Immature natural killer cell (primary cell): ENCODE measurements around the gene TAF6. TPM values are rescaled to one million over a fixed set of nuclear protein-coding genes. Genes with fewer than 3 reads are reported as not detected.

Experiments
- DNase-seq, 3 donors: peaks; one replicate each; pipeline ENCODE4 v3.0.0; 2022; ENCODE audit warnings: mixed read lengths in 1 of 3
- H3K27ac Mint-ChIP-seq, 6 donors: one replicate each; pipeline ENCODE4 v1.8.0; 2020; ENCODE audit warnings: mixed read lengths in 6 of 6, mild to moderate bottlenecking in 5 of 6, inconsistent platforms in 4 of 6, moderate library complexity in 3 of 6
- H3K27me3 Mint-ChIP-seq, 3 donors: one replicate each; pipeline ENCODE4 v1.8.0; 2020 to 2021; ENCODE audit warnings: low read depth in 3 of 3, mild to moderate bottlenecking in 3 of 3, mixed read lengths in 3 of 3, moderate library complexity in 3 of 3, inconsistent platforms in 1 of 3
- H3K36me3 Mint-ChIP-seq, 3 donors: one replicate each; pipeline ENCODE4 v1.8.0; 2020; ENCODE audit warnings: mixed read lengths in 3 of 3, inconsistent platforms in 2 of 3, mild to moderate bottlenecking in 2 of 3
- H3K4me1 Mint-ChIP-seq, 2 donors: one replicate each; pipeline ENCODE4 v1.8.0; 2020; ENCODE audit warnings: inconsistent platforms in 2 of 2, mild to moderate bottlenecking in 2 of 2, mixed read lengths in 2 of 2, moderate library complexity in 1 of 2
- H3K4me3 Mint-ChIP-seq, 5 donors: one replicate each; pipeline ENCODE4 v1.8.0; 2020; ENCODE audit warnings: mild to moderate bottlenecking in 5 of 5, mixed read lengths in 5 of 5, inconsistent platforms in 3 of 5, moderate library complexity in 3 of 5
- H3K9me3 Mint-ChIP-seq, 6 donors: one replicate each; pipeline ENCODE4 v1.8.0; 2020; ENCODE audit warnings: mild to moderate bottlenecking in 6 of 6, mixed read lengths in 6 of 6, inconsistent platforms in 4 of 6, moderate library complexity in 3 of 6
- polyA plus RNA-seq, 3 donors: library from polyadenylated mRNA; unstranded; fragments of 300-500 nt; fragmentation: Illumina TruSeq; gene quantifications; one replicate each; pipeline ENCODE4 v1.2.3, GENCODE V29; 2021

Gene TAF6
- polyA plus RNA-seq, 3 donors from 2014 or later, result 15.3 to 34.8 (median 17.3) TPM

- Mint-ChIP-seq H3K9me3 (no peaks in the 10 kb centered on the region), H3K36me3 (peaks cover 7 to 19% (median 13%) of the 10 kb centered on the region in 3 donors), H3K27me3 (peaks cover 23 to 31% (median 28%) of the 10 kb centered on the region in 3 donors), H3K4me1 (peaks cover 34% of the 10 kb centered on the region in 2 donors), H3K4me3 (peak overlapping the region in 4 of 5 donors; percentile 71 to 96 (median 81)), H3K27ac (peak overlapping the region; percentile 17 to 89 (median 84))
- no peak for DNase-seq
Measured at GRCh38 chr7:100102950-100103840, 16.0 kb downstream of the TAF6 start.

DNA sequence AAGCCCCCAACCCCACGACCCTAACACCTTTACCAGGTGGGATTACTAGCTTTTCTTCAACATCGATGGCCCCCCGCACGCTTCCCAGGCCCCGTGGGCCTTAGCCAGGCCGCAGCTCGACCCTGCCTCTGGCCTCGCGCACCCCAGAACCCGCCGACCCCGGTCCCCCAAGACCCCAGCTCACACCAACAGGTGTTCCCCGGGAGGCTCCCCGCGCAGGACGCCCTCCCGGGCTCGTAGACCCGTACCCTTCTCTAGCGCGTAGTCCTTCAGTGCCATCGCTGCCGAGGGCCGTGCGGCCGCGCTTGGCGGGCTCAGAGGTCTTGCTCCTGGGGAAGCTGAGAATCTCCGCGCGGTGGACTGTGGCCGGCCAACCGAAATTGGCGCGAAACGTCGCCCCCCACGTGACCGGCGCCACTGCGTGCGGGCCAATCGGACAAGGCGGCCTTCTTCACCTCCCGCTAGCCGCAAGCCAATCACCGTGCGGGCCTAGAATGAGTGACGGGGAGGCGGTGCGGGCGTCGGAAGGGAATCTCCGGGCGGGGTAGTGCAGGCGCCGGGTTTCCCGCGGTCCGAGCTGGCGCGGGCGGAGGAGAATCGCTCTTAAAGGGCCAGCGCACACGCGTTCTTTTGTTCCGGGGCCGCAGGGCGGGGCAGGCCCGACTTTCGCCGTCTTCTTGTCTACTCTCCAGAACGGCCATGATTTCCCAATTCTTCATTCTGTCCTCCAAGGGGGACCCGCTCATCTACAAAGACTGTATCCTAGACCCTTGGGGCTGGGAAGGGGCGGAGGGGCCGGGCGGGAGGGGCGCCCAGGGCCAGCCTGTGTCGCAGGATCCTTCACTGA lies 17.9 kb downstream of the TAF6 start, which contains the start of the genes AP4M1 and MCM7:
Gene AP4M1, plus strand, starts transcription at position 628 of the 847 bp plus-strand sequence. Its CDS starts 72 bp downstream, at position 700.
Gene MCM7, minus strand, starts transcription at position 382 of the 847 bp plus-strand sequence. Its CDS starts 103 bp downstream, at position 279.
- H3K36me3 Mint-ChIP-seq, result peaks cover 19 to 25% (median 21%) of the 10 kb centered on the region in 3 donors
- H3K9me3 Mint-ChIP-seq, result no peaks in the 10 kb centered on the region
- H3K4me1 Mint-ChIP-seq, result peaks cover 38 to 44% of the 10 kb centered on the region in 2 donors
- peak; percentile 96 to 97 (median 96) for DNase-seq
- H3K27ac Mint-ChIP-seq, result peak within 1 kb of the TSS; percentile 90 to 98 (median 97)
- H3K4me3 Mint-ChIP-seq, result peak within 1 kb of the TSS; percentile 82 to 96 (median 93)
- H3K27me3 Mint-ChIP-seq, result peaks cover 23 to 34% (median 32%) of the 10 kb centered on the region in 3 donors

GRCh38 chr7:100100420-100101015 lies 18.6 kb downstream of the TAF6 start:
- peaks cover 23 to 34% (median 32%) of the 10 kb centered on the region in 3 donors for H3K27me3 Mint-ChIP-seq

DNA sequence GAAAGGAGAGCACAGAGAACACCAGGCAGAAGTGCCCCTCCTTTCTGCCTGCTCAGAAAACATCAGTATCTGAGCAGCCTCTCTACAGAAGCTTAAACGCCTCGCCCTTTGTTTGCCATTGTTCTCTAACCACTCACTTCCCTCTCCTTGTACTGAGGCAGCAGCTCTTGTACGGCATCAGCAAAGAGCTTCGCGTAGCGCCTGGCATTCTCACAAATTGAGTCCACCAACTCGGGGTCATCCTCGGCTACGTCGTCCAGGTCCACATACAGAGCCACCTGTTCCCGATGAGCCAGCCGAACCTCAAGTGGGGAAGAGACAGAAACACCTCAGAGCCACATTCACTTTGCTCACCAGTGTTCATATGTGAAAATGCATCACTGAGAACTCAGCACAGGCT lies 19.7 kb downstream of the TAF6 start:
- H3K4me3 Mint-ChIP-seq, result peak overlapping the region; percentile 82 to 96 (median 93)
- peaks cover 38 to 44% of the 10 kb centered on the region in 2 donors for H3K4me1 Mint-ChIP-seq
- H3K27ac Mint-ChIP-seq, result peak overlapping the region; percentile 89 to 98 (median 97)
- peaks cover 21 to 35% (median 22%) of the 10 kb centered on the region in 3 donors for H3K36me3 Mint-ChIP-seq
- H3K9me3 Mint-ChIP-seq, result no peaks in the 10 kb centered on the region
- DNase-seq, result no peak
- H3K27me3 Mint-ChIP-seq, result peaks cover 23 to 34% (median 32%) of the 10 kb centered on the region in 3 donors

More at GRCh38 chr7:100100420-100101015, 18.6 kb downstream of the TAF6 start:
- Mint-ChIP-seq H3K4me1 (peaks cover 38 to 44% of the 10 kb centered on the region in 2 donors), H3K27ac (peak overlapping the region; percentile 90 to 98 (median 97)), H3K36me3 (peaks cover 21 to 30% (median 22%) of the 10 kb centered on the region in 3 donors), H3K4me3 (peak overlapping the region; percentile 82 to 96 (median 93)), H3K9me3 (no peaks in the 10 kb centered on the region)
- DNase-seq, result peak; percentile 92 to 94 (median 93)

- H3K9me3 Mint-ChIP-seq, result no peaks in the 10 kb centered on the region
- H3K4me1 Mint-ChIP-seq, result peaks cover 38 to 42% of the 10 kb centered on the region in 2 donors
- H3K36me3 Mint-ChIP-seq, result peaks cover 20 to 35% (median 22%) of the 10 kb centered on the region in 3 donors
- H3K4me3 Mint-ChIP-seq, result peak overlapping the region; percentile 35 to 93 (median 67)
- no peak for DNase-seq
- H3K27ac Mint-ChIP-seq, result peak overlapping the region; percentile 89 to 98 (median 97)
- peaks cover 23 to 34% (median 32%) of the 10 kb centered on the region in 3 donors for H3K27me3 Mint-ChIP-seq
Measured at GRCh38 chr7:100098913-100099312, 20.2 kb downstream of the TAF6 start.

DNA sequence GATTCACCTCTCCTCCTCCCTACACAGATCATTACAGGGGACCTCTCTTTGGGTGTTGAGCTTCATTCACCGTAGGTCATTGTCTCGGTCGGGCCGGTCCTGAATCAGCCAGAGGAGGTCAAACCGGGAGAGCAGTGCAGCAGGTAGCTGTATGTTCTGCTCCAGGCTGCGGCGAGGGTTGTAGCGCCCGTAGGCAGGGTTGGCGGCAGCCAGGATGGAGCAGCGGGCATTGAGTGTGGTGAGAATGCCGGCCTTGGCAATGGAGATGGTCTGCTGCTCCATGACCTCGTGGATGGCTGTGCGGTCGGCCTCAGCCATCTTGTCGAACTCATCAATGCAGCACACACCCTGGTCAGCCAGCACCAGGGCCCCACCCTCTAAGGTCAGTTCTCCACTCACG lies 23.5 kb downstream of the TAF6 start:
- peaks cover 30 to 35% of the 10 kb centered on the region in 2 donors for H3K4me1 Mint-ChIP-seq

GRCh38 chr7:100095289-100095688 lies 23.9 kb downstream of the TAF6 start:
- no peak for DNase-seq
- Mint-ChIP-seq H3K27ac (no peak overlapping the region), H3K36me3 (peaks cover 18 to 60% (median 32%) of the 10 kb centered on the region in 3 donors), H3K9me3 (no peaks in the 10 kb centered on the region), H3K4me3 (no peak overlapping the region), H3K4me1 (peaks cover 31 to 37% of the 10 kb centered on the region in 2 donors), H3K27me3 (peaks cover 10 to 14% (median 13%) of the 10 kb centered on the region in 3 donors)

More for the DNA sequence above, 23.5 kb downstream of the TAF6 start:
- DNase-seq, result no peak
- Mint-ChIP-seq H3K36me3 (peaks cover 18 to 56% (median 32%) of the 10 kb centered on the region in 3 donors), H3K27me3 (peaks cover 14 to 17% (median 15%) of the 10 kb centered on the region in 3 donors), H3K4me3 (no peak overlapping the region), H3K27ac (peak overlapping the region in 1 of 6 donors; percentile 69), H3K9me3 (no peaks in the 10 kb centered on the region)

DNA sequence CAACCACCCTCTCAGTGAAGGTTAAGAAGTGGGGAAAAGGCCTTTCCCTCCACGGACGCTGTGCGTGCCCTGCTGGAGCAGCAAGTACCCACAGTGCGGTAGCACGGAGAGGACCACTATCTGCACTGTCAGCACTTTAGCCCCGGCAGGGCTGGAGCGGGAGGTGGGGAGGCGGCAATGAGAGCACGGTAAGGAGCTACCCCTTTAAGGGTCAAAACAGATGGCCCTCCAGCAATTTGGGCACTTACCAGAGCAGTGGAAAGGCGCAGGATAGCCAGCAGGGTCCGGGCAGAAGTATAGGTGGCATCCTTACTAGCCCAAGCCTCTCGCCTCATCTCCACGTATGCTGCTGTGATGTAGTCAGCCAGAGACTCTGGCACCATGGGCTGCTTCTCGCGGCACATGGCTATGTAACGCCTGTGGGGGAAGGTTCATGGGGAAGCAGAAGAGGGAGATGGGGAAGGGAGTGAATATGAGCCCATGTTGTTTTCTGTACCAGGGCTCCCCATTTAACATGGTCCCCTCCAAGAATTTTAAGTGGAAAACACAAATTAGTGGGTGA lies 25.2 kb downstream of the TAF6 start:
- Mint-ChIP-seq H3K27me3 (peaks cover 10 to 15% (median 11%) of the 10 kb centered on the region in 3 donors), H3K9me3 (no peaks in the 10 kb centered on the region), H3K4me1 (peaks cover 27 to 35% of the 10 kb centered on the region in 2 donors), H3K36me3 (peaks cover 17 to 56% (median 32%) of the 10 kb centered on the region in 3 donors), H3K4me3 (no peak overlapping the region), H3K27ac (no peak overlapping the region)
- DNase-seq, result no peak

- Mint-ChIP-seq H3K36me3 (peaks cover 12 to 51% (median 27%) of the 10 kb centered on the region in 3 donors), H3K4me3 (no peak overlapping the region)
Measured at GRCh38 chr7:100093498-100093897, 25.7 kb downstream of the TAF6 start.

GRCh38 chr7:100093054-100093453 lies 26.1 kb downstream of the TAF6 start:
- H3K36me3 Mint-ChIP-seq, result peaks cover 9 to 47% (median 23%) of the 10 kb centered on the region in 3 donors
- H3K27me3 Mint-ChIP-seq, result peaks cover 14 to 22% (median 15%) of the 10 kb centered on the region in 3 donors

More at GRCh38 chr7:100093498-100093897, 25.7 kb downstream of the TAF6 start:
- H3K9me3 Mint-ChIP-seq, result no peaks in the 10 kb centered on the region
- peak overlapping the region in 1 of 6 donors; percentile 53 for H3K27ac Mint-ChIP-seq
- peaks cover 12 to 20% (median 14%) of the 10 kb centered on the region in 3 donors for H3K27me3 Mint-ChIP-seq
- no peak for DNase-seq
- H3K4me1 Mint-ChIP-seq, result peaks cover 22 to 33% of the 10 kb centered on the region in 2 donors

DNA sequence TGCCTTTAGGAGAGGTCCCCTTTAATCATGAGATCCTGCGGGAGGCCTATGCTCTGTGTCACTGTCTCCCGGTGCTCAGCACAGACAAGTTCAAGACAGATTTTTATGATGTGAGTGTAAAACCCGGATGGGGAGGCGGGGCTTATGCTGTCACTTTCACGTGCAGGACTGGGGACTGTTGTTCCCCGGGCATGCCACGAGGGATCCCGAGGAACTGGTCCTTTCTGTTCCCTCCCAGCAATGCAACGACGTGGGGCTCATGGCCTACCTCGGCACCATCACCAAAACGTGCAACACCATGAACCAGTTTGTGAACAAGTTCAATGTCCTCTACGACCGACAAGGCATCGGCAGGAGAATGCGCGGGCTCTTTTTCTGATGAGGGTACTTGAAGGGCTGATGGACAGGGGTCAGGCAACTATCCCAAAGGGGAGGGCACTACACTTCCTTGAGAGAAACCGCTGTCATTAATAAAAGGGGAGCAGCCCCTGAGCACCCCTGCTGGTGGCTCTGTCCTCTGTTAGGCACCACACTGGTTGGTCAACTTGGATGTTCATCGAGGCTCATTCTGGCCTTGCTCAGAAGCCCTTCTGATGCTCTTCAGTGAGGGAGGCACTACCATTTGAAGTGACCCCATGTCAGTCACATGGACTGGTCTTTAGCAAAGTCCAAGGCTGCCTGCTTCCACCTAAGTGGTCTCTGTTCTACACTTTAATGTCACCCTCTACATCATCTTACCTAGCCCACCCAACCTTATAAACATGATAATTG lies 27.6 kb downstream of the TAF6 start:
- Mint-ChIP-seq H3K27ac (peak overlapping the region in 5 of 6 donors; percentile 12 to 57 (median 49)), H3K4me1 (peaks cover 20 to 22% of the 10 kb centered on the region in 2 donors), H3K27me3 (peaks cover 12 to 24% (median 18%) of the 10 kb centered on the region in 3 donors), H3K9me3 (no peaks in the 10 kb centered on the region), H3K36me3 (peaks cover 0 to 36% (median 13%) of the 10 kb centered on the region in 3 donors), H3K4me3 (peak overlapping the region in 1 of 5 donors; percentile 33)
- DNase-seq, result no peak

More at GRCh38 chr7:100093054-100093453, 26.1 kb downstream of the TAF6 start:
- Mint-ChIP-seq H3K9me3 (no peaks in the 10 kb centered on the region), H3K4me1 (peaks cover 21 to 31% of the 10 kb centered on the region in 2 donors), H3K27ac (peak overlapping the region in 2 of 6 donors; percentile 43 to 53), H3K4me3 (no peak overlapping the region)
- no peak for DNase-seq
